Breast epithelium (tissue), 4 donors: ENCODE data around the gene ADAMTSL2. TPM values are rescaled to one million over a fixed set of nuclear protein-coding genes. Genes with fewer than 3 reads are reported as not detected.

Experiments used
- DNase-seq, 2 donors: peaks; one replicate each; pipeline ENCODE4 v3.0.0-alpha.2; 2019; ENCODE audit warnings: low spot score in 2 of 2
- H3K27ac ChIP-seq, 2 donors: fragments of 200-600 bp; sonication (generic) in 1 of 2; one replicate each; pipeline ENCODE4 v1.5.1; 2016 to 2019; ENCODE audit warnings: mild to moderate bottlenecking in 1 of 2
- H3K27me3 ChIP-seq, 2 donors: fragments of 200-600 bp; sonication (generic) in 1 of 2; one replicate each; pipeline versions ENCODE4 v1.5.1 to v1.6.0; 2017 to 2019; ENCODE audit warnings: control low read depth in 1 of 2, mild to moderate bottlenecking in 1 of 2
- H3K36me3 ChIP-seq: fragments of 200-600 bp; one replicate; pipeline ENCODE4 v1.5.1; 2019
- H3K4me1 ChIP-seq, 2 donors: fragments of 200-600 bp; sonication (generic); one replicate each; pipeline ENCODE4 v1.5.1; 2016 to 2019; ENCODE audit warnings: control low read depth in 1 of 2
- H3K4me3 ChIP-seq, 3 donors: fragments of 200-600 bp; sonication (generic); 1 replicate in 2 of 3; 2 replicates in 1 of 3; pipeline ENCODE4 v1.5.1; 2016 to 2019; ENCODE audit warnings: mild to moderate bottlenecking in 3 of 3, moderate library complexity in 2 of 3
- H3K9me3 ChIP-seq, 2 donors: fragments of 200-600 bp; sonication (generic) in 1 of 2; one replicate each; pipeline ENCODE4 v1.5.1; 2016 to 2019; ENCODE audit warnings: control low read depth in 1 of 2
- POLR2A ChIP-seq: fragments of 450-650 bp; IDR thresholded peaks from one replicate; pipeline ENCODE4 v1.6.1; 2016; ENCODE audit warnings: antibody characterized with exemption, mild to moderate bottlenecking, moderate library complexity
- POLR2AphosphoS5 ChIP-seq, 3 donors: sonication (generic); formaldehyde crosslinking; IDR thresholded peaks; one replicate each; pipeline ENCODE4 v1.6.1; 2017; ENCODE audit warnings: antibody characterized with exemption in 3 of 3
- intact Hi-C: fragments of 100-400 bp; cut with DNase I; formaldehyde crosslinking; loops from one replicate; pipeline ENCODE4 v1.15.1; 2023; ENCODE audit warnings: low total_unique reads
- total RNA-seq, 3 donors: library from RNA; depleted of rRNA; stranded (reverse); fragments of >200 nt; gene quantifications; one replicate each; pipeline ENCODE4 v1.1.0, GENCODE V29; 2016
- TF ChIP-seq, protein P1 (sequence below), 3 donors: fragments of 450-650 bp; IDR thresholded peaks; one replicate each; pipeline ENCODE4 v1.5.1; 2016 to 2017; ENCODE audit warnings: antibody characterized with exemption in 3 of 3, mild to moderate bottlenecking in 3 of 3, moderate library complexity in 3 of 3

ADAMTSL2 gene
- total RNA-seq, 3 donors from 2014 or later: 0.33 to 0.80 (median 0.44) TPM

DNA sequence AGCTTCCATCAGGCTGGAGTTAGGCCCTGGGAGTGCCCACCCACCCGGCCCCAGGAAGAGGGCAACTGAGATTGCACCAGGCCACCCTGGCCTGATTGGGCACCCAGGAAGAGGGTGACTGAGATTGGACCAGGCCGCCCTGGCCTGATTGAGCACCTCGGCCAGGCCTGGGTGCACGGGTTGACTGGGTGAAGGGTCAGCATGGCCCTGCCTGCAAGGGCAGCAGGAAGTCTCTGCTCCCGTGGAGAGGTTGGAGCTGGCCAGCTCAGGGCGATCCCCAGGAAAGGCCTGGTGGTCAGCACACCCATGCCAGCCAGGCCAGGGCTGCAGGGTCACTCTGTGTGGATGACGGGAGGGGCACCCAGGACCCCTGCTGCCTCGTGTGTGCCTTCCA is 11.8 kb downstream of the ADAMTSL2 start:
- Histone ChIP-seq H3K9me3 (no peaks in the 10 kb centered on the region), H3K4me3 (no peak overlapping the region), H3K36me3 (no peaks in the 10 kb centered on the region), H3K4me1 (no peaks in the 10 kb centered on the region), H3K27ac (no peak overlapping the region), H3K27me3 (no peaks in the 10 kb centered on the region)
- intact Hi-C loops: no loop called here
- DNase-seq: no peak
- no peak for TF ChIP-seq POLR2A
- TF ChIP-seq POLR2AphosphoS5 (IDR thresholded peaks at IDR 0.05): no peak
- TF ChIP-seq, protein P1, sequence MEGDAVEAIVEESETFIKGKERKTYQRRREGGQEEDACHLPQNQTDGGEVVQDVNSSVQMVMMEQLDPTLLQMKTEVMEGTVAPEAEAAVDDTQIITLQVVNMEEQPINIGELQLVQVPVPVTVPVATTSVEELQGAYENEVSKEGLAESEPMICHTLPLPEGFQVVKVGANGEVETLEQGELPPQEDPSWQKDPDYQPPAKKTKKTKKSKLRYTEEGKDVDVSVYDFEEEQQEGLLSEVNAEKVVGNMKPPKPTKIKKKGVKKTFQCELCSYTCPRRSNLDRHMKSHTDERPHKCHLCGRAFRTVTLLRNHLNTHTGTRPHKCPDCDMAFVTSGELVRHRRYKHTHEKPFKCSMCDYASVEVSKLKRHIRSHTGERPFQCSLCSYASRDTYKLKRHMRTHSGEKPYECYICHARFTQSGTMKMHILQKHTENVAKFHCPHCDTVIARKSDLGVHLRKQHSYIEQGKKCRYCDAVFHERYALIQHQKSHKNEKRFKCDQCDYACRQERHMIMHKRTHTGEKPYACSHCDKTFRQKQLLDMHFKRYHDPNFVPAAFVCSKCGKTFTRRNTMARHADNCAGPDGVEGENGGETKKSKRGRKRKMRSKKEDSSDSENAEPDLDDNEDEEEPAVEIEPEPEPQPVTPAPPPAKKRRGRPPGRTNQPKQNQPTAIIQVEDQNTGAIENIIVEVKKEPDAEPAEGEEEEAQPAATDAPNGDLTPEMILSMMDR (IDR thresholded peaks at IDR 0.05): no peak

DNA sequence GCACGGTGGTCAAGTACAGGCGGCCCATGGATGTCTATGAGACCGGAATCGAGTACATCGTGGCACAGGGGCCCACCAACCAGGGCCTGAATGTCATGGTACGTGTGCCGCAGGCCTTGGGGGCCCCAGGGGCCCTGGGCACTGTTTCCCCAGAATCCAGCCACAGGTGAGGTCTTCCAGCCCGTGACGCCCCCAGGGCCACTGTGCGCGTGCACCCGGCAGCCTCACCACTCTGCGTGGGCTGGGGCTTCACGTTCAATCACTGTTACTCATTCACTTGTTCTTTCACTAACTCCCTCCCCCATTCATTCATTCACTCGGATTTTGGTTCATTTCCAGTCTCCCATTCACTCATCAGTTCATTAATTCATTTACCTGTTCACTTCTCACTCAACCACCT is 12.6 kb downstream of the ADAMTSL2 start:
- no peak overlapping the region for H3K4me3 ChIP-seq
- no peaks in the 10 kb centered on the region for H3K36me3 ChIP-seq
- no peak overlapping the region for H3K27ac ChIP-seq
- TF ChIP-seq POLR2A: no peak
- TF ChIP-seq, protein P1 (IDR thresholded peaks at IDR 0.05): no peak
- no peak for TF ChIP-seq POLR2AphosphoS5 (IDR thresholded peaks at IDR 0.05)
- no peaks in the 10 kb centered on the region for H3K9me3 ChIP-seq
- intact Hi-C loops: no loop called here
- no peaks in the 10 kb centered on the region for H3K27me3 ChIP-seq
- DNase-seq: no peak
- H3K4me1 ChIP-seq: no peaks in the 10 kb centered on the region

DNA sequence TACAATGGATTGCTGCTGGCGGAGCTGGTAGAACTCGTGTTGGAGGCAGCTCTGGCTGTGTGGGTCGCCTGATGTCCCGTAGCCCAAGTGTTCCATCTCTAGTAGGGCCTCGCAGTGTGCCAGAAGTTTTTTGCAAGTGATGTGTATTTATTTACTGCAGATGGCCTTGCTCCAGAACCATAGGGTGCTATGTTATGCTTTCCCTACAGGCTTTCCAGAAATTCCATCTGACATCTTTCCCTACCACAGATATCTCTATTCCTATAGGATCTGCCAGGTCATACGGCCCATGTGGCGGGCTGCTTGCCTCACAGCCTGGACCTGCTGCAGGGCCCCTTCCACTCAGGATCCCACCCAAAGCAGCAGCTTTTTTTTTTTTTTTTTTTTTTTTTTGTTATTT is 16.9 kb downstream of the ADAMTSL2 start:
- Histone ChIP-seq H3K9me3 (no peaks in the 10 kb centered on the region), H3K27ac (no peak overlapping the region), H3K4me1 (no peaks in the 10 kb centered on the region), H3K36me3 (no peaks in the 10 kb centered on the region), H3K27me3 (no peaks in the 10 kb centered on the region), H3K4me3 (no peak overlapping the region)
- no peak for DNase-seq
- TF ChIP-seq, protein P1 (IDR thresholded peaks at IDR 0.05): no peak
- TF ChIP-seq POLR2AphosphoS5 (IDR thresholded peaks at IDR 0.05) (no peak), POLR2A (no peak)
- intact Hi-C loops: no loop called here

DNA sequence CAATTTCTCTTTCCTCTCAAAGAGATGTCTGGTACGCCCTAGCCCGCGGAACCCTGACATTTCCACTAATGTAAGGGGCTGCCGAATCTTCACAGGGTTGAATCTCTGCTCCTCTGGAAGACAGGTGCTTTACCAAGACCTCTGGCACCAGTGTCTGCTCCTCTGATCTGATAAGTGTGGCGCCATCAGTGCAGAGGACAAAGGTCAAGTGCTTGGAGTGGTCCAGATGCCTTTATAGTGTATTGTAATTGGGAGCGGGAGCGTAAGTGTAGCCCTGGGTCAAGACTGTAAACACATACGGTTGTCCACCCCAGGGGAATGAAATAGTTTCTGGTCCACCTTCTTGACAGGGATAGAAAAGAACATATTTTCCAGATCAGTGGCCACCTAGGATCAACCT is 17.7 kb downstream of the ADAMTSL2 start:
- intact Hi-C loops: no loop called here
- H3K27me3 ChIP-seq: no peaks in the 10 kb centered on the region

DNA sequence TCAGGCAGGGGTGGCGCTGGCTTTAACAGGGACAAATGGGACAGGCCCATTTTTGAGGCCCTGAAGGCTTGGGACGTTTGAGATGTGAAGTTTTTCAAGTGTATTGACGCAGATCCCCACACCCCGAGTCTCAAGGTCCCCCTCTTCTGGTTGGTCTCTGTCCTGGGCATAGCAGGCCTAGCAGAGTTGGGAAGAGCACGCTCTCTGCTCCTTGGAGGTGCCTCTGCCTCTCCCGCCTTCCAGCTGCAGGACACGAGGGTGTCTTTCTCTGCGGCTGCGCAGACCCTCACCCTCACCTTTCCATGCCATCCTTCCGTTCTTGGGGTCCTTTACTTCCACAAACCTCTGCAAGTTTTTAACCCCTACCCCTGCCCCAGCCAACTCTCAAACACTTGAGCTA is 18.6 kb downstream of the ADAMTSL2 start:
- Histone ChIP-seq H3K36me3 (no peaks in the 10 kb centered on the region), H3K9me3 (no peaks in the 10 kb centered on the region), H3K27me3 (no peaks in the 10 kb centered on the region), H3K4me3 (no peak overlapping the region), H3K27ac (no peak overlapping the region), H3K4me1 (no peaks in the 10 kb centered on the region)
- intact Hi-C loops: no loop called here
- TF ChIP-seq, protein P1 (IDR thresholded peaks at IDR 0.05): no peak
- no peak for TF ChIP-seq POLR2A
- no peak for TF ChIP-seq POLR2AphosphoS5 (IDR thresholded peaks at IDR 0.05)
- DNase-seq: no peak

More for the DNA sequence above, 17.7 kb downstream of the ADAMTSL2 start:
- no peak for DNase-seq
- TF ChIP-seq POLR2A: no peak
- TF ChIP-seq POLR2AphosphoS5 (IDR thresholded peaks at IDR 0.05): no peak
- TF ChIP-seq, protein P1 (IDR thresholded peaks at IDR 0.05): no peak
- no peak overlapping the region for H3K4me3 ChIP-seq
- no peaks in the 10 kb centered on the region for H3K9me3 ChIP-seq
- no peaks in the 10 kb centered on the region for H3K4me1 ChIP-seq
- no peaks in the 10 kb centered on the region for H3K36me3 ChIP-seq
- H3K27ac ChIP-seq: no peak overlapping the region
